Testis (tissue), 2 donors: ENCODE measurements around the gene CYP21A2.

Source experiments
- POLR2A ChIP-seq: fragments of 450-650 bp; IDR thresholded peaks from one replicate; pipeline ENCODE4 v1.6.1; 2017; ENCODE audit warnings: antibody characterized with exemption, mild to moderate bottlenecking, moderate library complexity
- TF ChIP-seq, protein P1 (sequence below), 3 experiments: fragments of 450-650 bp in 2 of 3; fragments of 200-600 bp in 1 of 3; sonication (generic) in 1 of 3; IDR thresholded peaks; one replicate each; pipeline ENCODE4 v1.5.1; 2016 to 2019; ENCODE audit warnings: antibody characterized with exemption in 3 of 3, mild to moderate bottlenecking in 2 of 3, moderate library complexity in 1 of 3

DNA sequence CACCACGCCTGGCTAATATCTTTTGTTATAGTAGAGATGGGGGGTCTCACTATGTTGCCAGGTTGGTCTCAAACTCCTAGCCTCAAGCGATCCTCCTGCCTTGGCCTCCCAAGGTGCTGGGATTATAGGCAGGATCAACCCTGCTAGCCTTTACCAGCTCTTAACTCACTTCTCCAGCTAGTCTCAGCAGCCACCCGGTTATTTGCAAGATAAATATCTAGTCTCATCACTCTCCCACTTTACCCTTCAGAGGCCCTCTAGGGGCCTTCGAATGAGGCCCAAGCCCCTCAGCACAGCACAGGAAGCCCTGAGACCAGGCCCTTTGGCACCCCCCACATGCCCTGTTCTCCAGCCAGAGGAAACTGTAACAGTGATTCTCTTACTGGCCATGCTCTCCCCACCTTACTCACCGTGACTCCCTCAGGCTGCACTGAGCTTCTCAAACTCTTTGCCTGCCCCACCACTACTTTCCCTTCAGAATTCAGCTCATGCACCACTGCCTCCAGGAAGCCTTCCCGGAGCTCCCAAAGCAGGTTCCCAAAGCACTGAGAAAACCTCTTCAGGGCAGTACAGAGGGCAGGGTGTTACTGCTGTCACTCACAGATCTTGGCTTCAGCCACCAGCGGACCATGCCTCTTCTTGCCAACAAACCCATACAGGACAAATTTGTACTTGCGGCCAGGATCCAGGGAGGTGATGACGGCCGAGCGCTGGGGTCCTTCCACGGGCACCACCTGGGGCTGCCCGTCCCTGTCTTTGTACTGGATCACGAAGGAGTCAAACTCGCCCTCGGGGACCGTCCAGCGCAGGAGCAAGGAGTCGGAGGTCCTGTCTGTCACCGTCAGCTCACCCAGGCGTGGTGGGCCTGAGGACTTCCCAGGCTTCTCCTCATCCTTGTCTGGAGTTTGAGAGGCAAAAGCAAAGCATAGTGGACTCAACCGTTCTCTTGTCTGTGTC lies 45.9 kb downstream of the CYP21A2 start:
- TF ChIP-seq, protein P1, sequence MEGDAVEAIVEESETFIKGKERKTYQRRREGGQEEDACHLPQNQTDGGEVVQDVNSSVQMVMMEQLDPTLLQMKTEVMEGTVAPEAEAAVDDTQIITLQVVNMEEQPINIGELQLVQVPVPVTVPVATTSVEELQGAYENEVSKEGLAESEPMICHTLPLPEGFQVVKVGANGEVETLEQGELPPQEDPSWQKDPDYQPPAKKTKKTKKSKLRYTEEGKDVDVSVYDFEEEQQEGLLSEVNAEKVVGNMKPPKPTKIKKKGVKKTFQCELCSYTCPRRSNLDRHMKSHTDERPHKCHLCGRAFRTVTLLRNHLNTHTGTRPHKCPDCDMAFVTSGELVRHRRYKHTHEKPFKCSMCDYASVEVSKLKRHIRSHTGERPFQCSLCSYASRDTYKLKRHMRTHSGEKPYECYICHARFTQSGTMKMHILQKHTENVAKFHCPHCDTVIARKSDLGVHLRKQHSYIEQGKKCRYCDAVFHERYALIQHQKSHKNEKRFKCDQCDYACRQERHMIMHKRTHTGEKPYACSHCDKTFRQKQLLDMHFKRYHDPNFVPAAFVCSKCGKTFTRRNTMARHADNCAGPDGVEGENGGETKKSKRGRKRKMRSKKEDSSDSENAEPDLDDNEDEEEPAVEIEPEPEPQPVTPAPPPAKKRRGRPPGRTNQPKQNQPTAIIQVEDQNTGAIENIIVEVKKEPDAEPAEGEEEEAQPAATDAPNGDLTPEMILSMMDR (IDR thresholded peaks at IDR 0.05): no peak
- no peak for TF ChIP-seq POLR2A
